Trophoblast cell (in vitro differentiated cells and primary cell): ENCODE measurements around the gene MRPL34.

Experiments used
- DNase-seq, 2 donors: peaks; one replicate each; pipeline ENCODE4 v3.0.0-alpha.2; 2016
- H2AFZ ChIP-seq: 2 replicates; pipeline ENCODE4 v1.6.1; 2013; ENCODE audit warnings: low read length, moderate library complexity, mild to moderate bottlenecking; ENCODE audit not compliant: insufficient read depth, poor library complexity
- H2AK5ac ChIP-seq: 2 replicates; pipeline ENCODE4 v1.6.1; 2013; ENCODE audit warnings: mild to moderate bottlenecking, low read length
- H2BK120ac ChIP-seq: 2 replicates; pipeline ENCODE4 v1.6.1; 2013; ENCODE audit warnings: low read length, mild to moderate bottlenecking, moderate library complexity; ENCODE audit not compliant: insufficient read depth, poor library complexity
- H2BK12ac ChIP-seq: 2 replicates; pipeline ENCODE4 v1.6.1; 2013; ENCODE audit warnings: mild to moderate bottlenecking, low read length, moderate library complexity
- H2BK5ac ChIP-seq: 2 replicates; pipeline ENCODE4 v1.6.1; 2013; ENCODE audit warnings: low read length, low read depth, moderate library complexity, mild to moderate bottlenecking; ENCODE audit not compliant: poor library complexity
- H3K14ac ChIP-seq: 2 replicates; pipeline ENCODE4 v1.6.1; 2013; ENCODE audit warnings: mild to moderate bottlenecking, low read length
- H3K18ac ChIP-seq: 2 replicates; pipeline ENCODE4 v1.6.1; 2013; ENCODE audit warnings: mild to moderate bottlenecking, low read length
- H3K23ac ChIP-seq: 2 replicates; pipeline ENCODE4 v1.6.1; 2013; ENCODE audit warnings: low read length
- H3K27ac ChIP-seq: 2 replicates; pipeline ENCODE4 v1.5.1; 2013; ENCODE audit warnings: low read depth, mild to moderate bottlenecking, inconsistent platforms, low read length, moderate library complexity
- H3K27me3 ChIP-seq: 2 replicates; pipeline ENCODE4 v1.6.1; 2013; ENCODE audit warnings: inconsistent platforms, mild to moderate bottlenecking, low read length, moderate library complexity; ENCODE audit not compliant: insufficient read depth
- H3K36me3 ChIP-seq, 2 experiments: 1 replicate in 1 of 2; 2 replicates in 1 of 2; pipeline ENCODE4 v1.6.1; 2013; ENCODE audit warnings: low read length in 2 of 2, mild to moderate bottlenecking in 2 of 2, moderate library complexity in 1 of 2; ENCODE audit not compliant: insufficient read depth in 2 of 2, control insufficient read depth in 1 of 2
- H3K4ac ChIP-seq: 2 replicates; pipeline ENCODE4 v1.6.1; 2013; ENCODE audit warnings: low read depth, mild to moderate bottlenecking, low read length, moderate library complexity
- H3K4me1 ChIP-seq, 2 experiments: 1 replicate in 1 of 2; 2 replicates in 1 of 2; pipeline ENCODE4 v1.6.1; 2013; ENCODE audit warnings: low read length in 2 of 2, mild to moderate bottlenecking in 2 of 2, moderate library complexity in 1 of 2; ENCODE audit not compliant: insufficient read depth in 2 of 2, control insufficient read depth in 1 of 2
- H3K4me2 ChIP-seq: 2 replicates; pipeline ENCODE4 v1.6.1; 2013; ENCODE audit warnings: inconsistent platforms, mild to moderate bottlenecking, low read length, moderate library complexity
- H3K4me3 ChIP-seq: 2 replicates; pipeline ENCODE4 v1.5.1; 2013; ENCODE audit warnings: mild to moderate bottlenecking, low read depth, low read length, inconsistent platforms
- H3K79me1 ChIP-seq: one replicate; pipeline ENCODE4 v1.6.1; 2013; ENCODE audit warnings: low read length
- H3K79me2 ChIP-seq: 2 replicates; pipeline ENCODE4 v1.6.1; 2013; ENCODE audit warnings: low read length, mild to moderate bottlenecking; ENCODE audit not compliant: control insufficient read depth, insufficient read depth, poor library complexity
- H3K9ac ChIP-seq: 2 replicates; pipeline ENCODE4 v1.6.1; 2013; ENCODE audit warnings: mild to moderate bottlenecking, low read length
- H3K9me3 ChIP-seq: 2 replicates; pipeline ENCODE4 v1.6.1; 2013; ENCODE audit warnings: low read depth, mild to moderate bottlenecking, control low read depth, inconsistent platforms, low read length; ENCODE audit not compliant: insufficient read depth
- H4K12ac ChIP-seq: 2 replicates; pipeline ENCODE4 v1.6.1; 2013; ENCODE audit warnings: low read depth, mild to moderate bottlenecking, low read length, moderate library complexity
- H4K8ac ChIP-seq: 2 replicates; pipeline ENCODE4 v1.6.1; 2013; ENCODE audit warnings: low read depth, mild to moderate bottlenecking, low read length, moderate library complexity
- H4K91ac ChIP-seq: one replicate; pipeline ENCODE4 v1.6.1; 2013; ENCODE audit warnings: low read depth, mild to moderate bottlenecking, low read length, moderate library complexity
- WGBS: extraction: QIAGEN DNeasy Blood & Tissue Kit; methylation state at CpG from one replicate; pipeline ENCODE4 v1.1.7; 2013; ENCODE audit warnings: missing lambda C conversion rate; ENCODE audit not compliant: insufficient read length, insufficient coverage; ENCODE audit errors: extremely low coverage; 5-methylcytosine and 5-hydroxymethylcytosine counted together

The MRPL34 gene

GRCh38 chr19:17339088-17339741 is 33.5 kb downstream of the MRPL34 start:
- Histone ChIP-seq H3K4me2 (no peak overlapping the region), H2AK5ac (no peak overlapping the region), H3K4me1 (peaks cover 13% of the 10 kb centered on the region in 2 experiments), H2BK5ac (no peak overlapping the region), H3K4me3 (no peak overlapping the region), H4K12ac (no peak overlapping the region), H2BK12ac (no peak overlapping the region), H3K36me3 (peaks cover 4 to 5% of the 10 kb centered on the region in 2 experiments), H3K9me3 (no peaks in the 10 kb centered on the region), H3K27me3 (no peaks in the 10 kb centered on the region), H3K23ac (no peak overlapping the region), H4K91ac (no peak overlapping the region), H3K9ac (no peak overlapping the region), H3K18ac (no peak overlapping the region), H3K79me2 (peaks cover 5% of the 10 kb centered on the region), H2BK120ac (no peak overlapping the region), H3K14ac (no peak overlapping the region), H4K8ac (no peak overlapping the region), H3K79me1 (peaks cover 19% of the 10 kb centered on the region), H2AFZ (no peak overlapping the region), H3K27ac (no peak overlapping the region), H3K4ac (no peak overlapping the region)
- no CpG with 5 or more reads among the region's 34 CpGs for WGBS
- DNase-seq, result no peak

GRCh38 chr19:17340302-17340870 is 34.7 kb downstream of the MRPL34 start:
- Histone ChIP-seq H3K27me3 (no peaks in the 10 kb centered on the region), H3K27ac (no peak overlapping the region), H3K4me1 (peaks cover 8 to 10% of the 10 kb centered on the region in 2 experiments), H4K91ac (no peak overlapping the region), H2BK5ac (no peak overlapping the region), H2AFZ (no peak overlapping the region), H3K4ac (no peak overlapping the region), H3K18ac (no peak overlapping the region), H3K4me3 (no peak overlapping the region), H3K79me2 (peaks cover 2% of the 10 kb centered on the region), H3K36me3 (peaks cover 4 to 5% of the 10 kb centered on the region in 2 experiments), H3K23ac (no peak overlapping the region), H3K9ac (no peak overlapping the region), H2AK5ac (no peak overlapping the region), H3K9me3 (no peaks in the 10 kb centered on the region), H3K4me2 (no peak overlapping the region), H4K12ac (no peak overlapping the region), H2BK120ac (no peak overlapping the region), H3K14ac (no peak overlapping the region), H4K8ac (no peak overlapping the region), H2BK12ac (no peak overlapping the region), H3K79me1 (peaks cover 11% of the 10 kb centered on the region)
- no peak for DNase-seq
- no CpG with 5 or more reads among the region's 21 CpGs for WGBS

- Histone ChIP-seq H2BK12ac (no peak overlapping the region), H3K36me3 (peaks cover 4 to 5% of the 10 kb centered on the region in 2 experiments), H4K91ac (no peak overlapping the region), H2AK5ac (no peak overlapping the region), H3K79me2 (peaks cover 2% of the 10 kb centered on the region), H3K79me1 (peaks cover 11% of the 10 kb centered on the region), H3K18ac (no peak overlapping the region), H2BK5ac (no peak overlapping the region), H3K27ac (no peak overlapping the region), H4K12ac (no peak overlapping the region), H2BK120ac (no peak overlapping the region), H3K9me3 (no peaks in the 10 kb centered on the region), H3K23ac (no peak overlapping the region), H4K8ac (no peak overlapping the region), H3K4me2 (no peak overlapping the region), H3K9ac (no peak overlapping the region), H3K4ac (no peak overlapping the region), H3K27me3 (no peaks in the 10 kb centered on the region), H3K4me1 (peaks cover 8 to 10% of the 10 kb centered on the region in 2 experiments), H2AFZ (no peak overlapping the region), H3K4me3 (no peak overlapping the region), H3K14ac (no peak overlapping the region)
- WGBS, result no CpG with 5 or more reads among the region's 17 CpGs
- DNase-seq, result no peak
Measured at GRCh38 chr19:17340871-17341357, 35.2 kb downstream of the MRPL34 start.

GRCh38 chr19:17341386-17341785 is 35.7 kb downstream of the MRPL34 start:
- H2AFZ ChIP-seq, result no peak overlapping the region
- H3K27me3 ChIP-seq, result no peaks in the 10 kb centered on the region
- peaks cover 2% of the 10 kb centered on the region for H3K79me2 ChIP-seq
- H2BK12ac ChIP-seq, result no peak overlapping the region
- no peak overlapping the region for H3K23ac ChIP-seq
- H3K9ac ChIP-seq, result no peak overlapping the region
- H4K8ac ChIP-seq, result no peak overlapping the region
- peaks cover 11% of the 10 kb centered on the region for H3K79me1 ChIP-seq
- H2AK5ac ChIP-seq, result no peak overlapping the region
- no peak overlapping the region for H3K18ac ChIP-seq
- no peak for DNase-seq
- no peak overlapping the region for H3K14ac ChIP-seq
- H4K12ac ChIP-seq, result no peak overlapping the region
- H3K4me2 ChIP-seq, result no peak overlapping the region
- H3K9me3 ChIP-seq, result no peaks in the 10 kb centered on the region
- H3K4me1 ChIP-seq, result peaks cover 8 to 10% of the 10 kb centered on the region in 2 experiments
- no peak overlapping the region for H3K4ac ChIP-seq
- no peak overlapping the region for H2BK120ac ChIP-seq
- H2BK5ac ChIP-seq, result no peak overlapping the region
- no peak overlapping the region for H3K27ac ChIP-seq
- H3K36me3 ChIP-seq, result peaks cover 4 to 5% of the 10 kb centered on the region in 2 experiments
- no peak overlapping the region for H4K91ac ChIP-seq
- WGBS, result no CpG with 5 or more reads among the region's 15 CpGs
- no peak overlapping the region for H3K4me3 ChIP-seq
